GM12865 (cell line): ENCODE results near the gene PSMF1.

Experiments
- DNase-seq: peaks from one replicate; pipeline ENCODE4 v3.0.0; 2010; ENCODE audit warnings: low read depth
- H3K4me3 ChIP-seq: 2 replicates; pipeline ENCODE4 v1.5.1; 2011; ENCODE audit warnings: mild to moderate bottlenecking, low read depth, low read length, control low read depth
- CTCF ChIP-seq: IDR thresholded peaks from 2 replicates; pipeline ENCODE4 v1.5.1; 2011; ENCODE audit warnings: low read length, control low read depth, low read depth, inconsistent platforms; ENCODE audit not compliant: insufficient read depth; ENCODE audit errors: missing control alignments

The PSMF1 gene

GRCh38 chr20:1121429-1121828 is 3.0 kb downstream of the PSMF1 start:
- no peak overlapping the region for H3K4me3 ChIP-seq
- TF ChIP-seq CTCF, result no peak
- no peak for DNase-seq

- TF ChIP-seq CTCF, result no peak
Observed at GRCh38 chr20:1122388-1123315, 4.2 kb downstream of the PSMF1 start.

GRCh38 chr20:1123666-1124065 is 5.3 kb downstream of the PSMF1 start:
- no peak overlapping the region for H3K4me3 ChIP-seq
- DNase-seq, result no peak
- TF ChIP-seq CTCF, result no peak

More at GRCh38 chr20:1122388-1123315, 4.2 kb downstream of the PSMF1 start:
- H3K4me3 ChIP-seq, result no peak overlapping the region
- DNase-seq, result peak; percentile 14

GRCh38 chr20:1124421-1124820 is 6.0 kb downstream of the PSMF1 start:
- DNase-seq, result no peak
- H3K4me3 ChIP-seq, result no peak overlapping the region
- TF ChIP-seq CTCF, result no peak

GRCh38 chr20:1125277-1125676 is 6.9 kb downstream of the PSMF1 start:
- no peak for DNase-seq
- no peak for TF ChIP-seq CTCF
- H3K4me3 ChIP-seq, result no peak overlapping the region

- no peak for TF ChIP-seq CTCF
- no peak for DNase-seq
- H3K4me3 ChIP-seq, result no peak overlapping the region
Observed at GRCh38 chr20:1127840-1128239, 9.4 kb downstream of the PSMF1 start.
